Fibroblast of peridontal ligament (primary cell): ENCODE results near the gene NDUFS7.

ENCODE experiments used
- DNase-seq: peaks from one replicate; pipeline ENCODE4 v3.0.0-alpha.2; 2010; ENCODE audit errors: extremely low read depth

NDUFS7 gene

GRCh38 chr19:1384478-1385110, 887 bp downstream of the NDUFS7 start:
- no peak for DNase-seq

GRCh38 chr19:1385816-1386215, 2.1 kb downstream of the NDUFS7 start:
- DNase-seq: no peak

GRCh38 chr19:1386945-1387683, 3.4 kb downstream of the NDUFS7 start:
- DNase-seq: no peak

- no peak for DNase-seq
These were observed 4.3 kb downstream of the NDUFS7 start for GRCh38 chr19:1387684-1388636.

GRCh38 chr19:1388637-1389026, 4.9 kb downstream of the NDUFS7 start:
- no peak for DNase-seq

GRCh38 chr19:1389033-1389940, 5.6 kb downstream of the NDUFS7 start:
- no peak for DNase-seq

- DNase-seq: no peak
These were observed 7.2 kb downstream of the NDUFS7 start for GRCh38 chr19:1390890-1391423.

- DNase-seq: no peak
These were observed 8.7 kb downstream of the NDUFS7 start for GRCh38 chr19:1392407-1392806.

- DNase-seq: no peak
These were observed 9.3 kb downstream of the NDUFS7 start for GRCh38 chr19:1392939-1393530.

- no peak for DNase-seq
These were observed 10.1 kb downstream of the NDUFS7 start for GRCh38 chr19:1393841-1394240.

GRCh38 chr19:1394252-1395193, 10.8 kb downstream of the NDUFS7 start:
- DNase-seq: no peak

- DNase-seq: no peak
These were observed 11.7 kb downstream of the NDUFS7 start for GRCh38 chr19:1395194-1396018.

- no peak for DNase-seq
These were observed 12.5 kb downstream of the NDUFS7 start for GRCh38 chr19:1396019-1396767.

GRCh38 chr19:1396768-1397679, 13.3 kb downstream of the NDUFS7 start:
- no peak for DNase-seq

- no peak for DNase-seq
These were observed 14.1 kb downstream of the NDUFS7 start for GRCh38 chr19:1397838-1398237.

GRCh38 chr19:1399079-1399478, 15.4 kb downstream of the NDUFS7 start:
- no peak for DNase-seq

- DNase-seq: no peak
These were observed 16.0 kb downstream of the NDUFS7 start for GRCh38 chr19:1399745-1400144.
